Measurements from ENCODE around the gene JADE1.

The JADE1 gene

GRCh38 chr4:128832243-128832625 is 22.7 kb downstream of the JADE1 start:
- no peak overlapping the region for H3K4me3 ChIP-seq (ENCODE audit: low read depth, low read length)
- no peak for TF ChIP-seq CTCF (IDR thresholded peaks at IDR 0.05; ENCODE audit: low read depth, low read length)
- TF ChIP-seq POLR2A (IDR thresholded peaks at IDR 0.05; ENCODE audit: extremely low read depth, insufficient read length) = no peak
- no peak for TF ChIP-seq MAX (IDR thresholded peaks at IDR 0.05; ENCODE audit: low read depth, low read length)
- TF ChIP-seq MYC (IDR thresholded peaks at IDR 0.05; ENCODE audit: low read depth, low read length) = no peak

GRCh38 chr4:128835498-128836222 is 26.2 kb downstream of the JADE1 start:
- TF ChIP-seq CTCF (IDR thresholded peaks at IDR 0.05; ENCODE audit: low read depth, low read length) (no peak), MAX (IDR thresholded peaks at IDR 0.05; ENCODE audit: low read depth, low read length) (no peak), POLR2A (IDR thresholded peaks at IDR 0.05; ENCODE audit: extremely low read depth, insufficient read length) (no peak), MYC (IDR thresholded peaks at IDR 0.05; ENCODE audit: low read depth, low read length) (no peak)
- DNase-seq (ENCODE audit: low read depth) = no peak
- H3K4me3 ChIP-seq (ENCODE audit: low read depth, low read length) = no peak overlapping the region

More at GRCh38 chr4:128832243-128832625, 22.7 kb downstream of the JADE1 start:
- no peak for DNase-seq (ENCODE audit: low read depth)

GRCh38 chr4:128837198-128837597 is 27.7 kb downstream of the JADE1 start:
- no peak overlapping the region for H3K4me3 ChIP-seq (ENCODE audit: low read depth, low read length)
- TF ChIP-seq CTCF (IDR thresholded peaks at IDR 0.05; ENCODE audit: low read depth, low read length) = no peak
- TF ChIP-seq POLR2A (IDR thresholded peaks at IDR 0.05; ENCODE audit: extremely low read depth, insufficient read length) = no peak
- no peak for TF ChIP-seq MAX (IDR thresholded peaks at IDR 0.05; ENCODE audit: low read depth, low read length)
- no peak for DNase-seq (ENCODE audit: low read depth)

- DNase-seq (ENCODE audit: low read depth) = no peak
- no peak overlapping the region for H3K4me3 ChIP-seq (ENCODE audit: low read depth, low read length)
- TF ChIP-seq POLR2A (IDR thresholded peaks at IDR 0.05; ENCODE audit: extremely low read depth, insufficient read length) = no peak
- TF ChIP-seq CTCF (IDR thresholded peaks at IDR 0.05; ENCODE audit: low read depth, low read length) = no peak
- TF ChIP-seq MYC (IDR thresholded peaks at IDR 0.05; ENCODE audit: low read depth, low read length) = no peak
- no peak for TF ChIP-seq MAX (IDR thresholded peaks at IDR 0.05; ENCODE audit: low read depth, low read length)
Measured at GRCh38 chr4:128837679-128838078, 28.2 kb downstream of the JADE1 start.

GRCh38 chr4:128840711-128841318 is 31.3 kb downstream of the JADE1 start:
- no peak for DNase-seq (ENCODE audit: low read depth)
- H3K4me3 ChIP-seq (ENCODE audit: low read depth, low read length) = no peak overlapping the region
- TF ChIP-seq MYC (IDR thresholded peaks at IDR 0.05; ENCODE audit: low read depth, low read length) = no peak
- TF ChIP-seq MAX (IDR thresholded peaks at IDR 0.05; ENCODE audit: low read depth, low read length) = no peak
- no peak for TF ChIP-seq CTCF (IDR thresholded peaks at IDR 0.05; ENCODE audit: low read depth, low read length)
- no peak for TF ChIP-seq POLR2A (IDR thresholded peaks at IDR 0.05; ENCODE audit: extremely low read depth, insufficient read length)

Measured in NB4 (cell line).